ENCODE data around the gene MYBL2. TPM values are rescaled to one million over a fixed set of nuclear protein-coding genes. Genes with fewer than 3 reads are reported as not detected.

Gene MYBL2
- total and polyA plus RNA-seq, 8 donors, result 6.1 to 37.5 (median 19.5) TPM

DNA sequence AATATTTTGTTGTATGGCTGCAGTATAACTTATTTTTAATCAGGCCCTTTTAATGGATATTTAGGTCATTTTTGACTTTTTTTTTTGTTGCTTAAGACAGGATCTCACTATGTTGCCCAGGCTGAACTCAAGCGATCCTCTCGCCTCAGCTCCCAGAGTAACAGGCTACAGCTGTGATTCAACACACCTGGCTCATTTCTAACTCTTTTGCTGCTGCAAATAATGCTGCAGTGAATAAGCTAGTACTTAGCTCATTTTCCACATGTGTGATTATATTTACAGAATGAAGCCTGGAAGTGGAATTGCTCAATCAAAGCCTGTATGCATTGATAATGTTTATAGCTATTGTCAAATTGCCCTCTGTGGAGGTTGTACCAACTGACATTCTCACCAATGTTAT is 58.8 kb downstream of the MYBL2 start:
- intact Hi-C loops (cut with DNase I), result no loop called here
- Histone ChIP-seq H3K36me3 (no peaks in the 10 kb centered on the region), H3K9me3 (no peaks in the 10 kb centered on the region), H3K4me3 (no peak overlapping the region), H3K27me3 (no peaks in the 10 kb centered on the region), H3K4me1 (no peaks in the 10 kb centered on the region), H3K27ac (no peak overlapping the region)
- TF ChIP-seq, protein P1, sequence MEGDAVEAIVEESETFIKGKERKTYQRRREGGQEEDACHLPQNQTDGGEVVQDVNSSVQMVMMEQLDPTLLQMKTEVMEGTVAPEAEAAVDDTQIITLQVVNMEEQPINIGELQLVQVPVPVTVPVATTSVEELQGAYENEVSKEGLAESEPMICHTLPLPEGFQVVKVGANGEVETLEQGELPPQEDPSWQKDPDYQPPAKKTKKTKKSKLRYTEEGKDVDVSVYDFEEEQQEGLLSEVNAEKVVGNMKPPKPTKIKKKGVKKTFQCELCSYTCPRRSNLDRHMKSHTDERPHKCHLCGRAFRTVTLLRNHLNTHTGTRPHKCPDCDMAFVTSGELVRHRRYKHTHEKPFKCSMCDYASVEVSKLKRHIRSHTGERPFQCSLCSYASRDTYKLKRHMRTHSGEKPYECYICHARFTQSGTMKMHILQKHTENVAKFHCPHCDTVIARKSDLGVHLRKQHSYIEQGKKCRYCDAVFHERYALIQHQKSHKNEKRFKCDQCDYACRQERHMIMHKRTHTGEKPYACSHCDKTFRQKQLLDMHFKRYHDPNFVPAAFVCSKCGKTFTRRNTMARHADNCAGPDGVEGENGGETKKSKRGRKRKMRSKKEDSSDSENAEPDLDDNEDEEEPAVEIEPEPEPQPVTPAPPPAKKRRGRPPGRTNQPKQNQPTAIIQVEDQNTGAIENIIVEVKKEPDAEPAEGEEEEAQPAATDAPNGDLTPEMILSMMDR (IDR thresholded peaks at IDR 0.05), result no peak
- ATAC-seq (no peak), DNase-seq (no peak)

DNA sequence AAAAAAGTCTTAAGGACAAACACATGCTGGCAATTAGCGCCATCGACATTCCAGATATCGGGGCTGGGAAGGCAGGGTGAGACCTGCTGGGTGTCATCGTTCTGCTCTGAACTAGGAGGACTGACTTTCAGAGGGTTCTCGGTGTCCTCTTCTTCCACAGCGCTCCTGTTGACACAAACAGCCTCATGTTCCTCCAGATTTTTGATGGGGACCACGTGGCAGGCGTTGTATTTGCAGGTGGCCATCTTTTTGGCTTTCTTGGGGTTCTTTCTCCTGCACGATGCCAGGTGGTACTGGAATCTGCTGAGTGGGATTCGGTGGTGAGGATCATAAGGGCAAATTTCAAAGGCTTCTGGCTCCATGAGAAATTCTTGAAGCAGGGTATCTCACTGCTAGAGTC is 59.4 kb downstream of the MYBL2 start:
- no peaks in the 10 kb centered on the region for H3K9me3 ChIP-seq
- TF ChIP-seq, protein P1 (IDR thresholded peaks at IDR 0.05), result no peak
- no peak overlapping the region for H3K27ac ChIP-seq
- ATAC-seq (no peak), DNase-seq (no peak)
- no peaks in the 10 kb centered on the region for H3K27me3 ChIP-seq
- H3K4me1 ChIP-seq, result no peaks in the 10 kb centered on the region
- intact Hi-C loops (cut with DNase I), result no loop called here
- H3K4me3 ChIP-seq, result no peak overlapping the region
- no peaks in the 10 kb centered on the region for H3K36me3 ChIP-seq

DNA sequence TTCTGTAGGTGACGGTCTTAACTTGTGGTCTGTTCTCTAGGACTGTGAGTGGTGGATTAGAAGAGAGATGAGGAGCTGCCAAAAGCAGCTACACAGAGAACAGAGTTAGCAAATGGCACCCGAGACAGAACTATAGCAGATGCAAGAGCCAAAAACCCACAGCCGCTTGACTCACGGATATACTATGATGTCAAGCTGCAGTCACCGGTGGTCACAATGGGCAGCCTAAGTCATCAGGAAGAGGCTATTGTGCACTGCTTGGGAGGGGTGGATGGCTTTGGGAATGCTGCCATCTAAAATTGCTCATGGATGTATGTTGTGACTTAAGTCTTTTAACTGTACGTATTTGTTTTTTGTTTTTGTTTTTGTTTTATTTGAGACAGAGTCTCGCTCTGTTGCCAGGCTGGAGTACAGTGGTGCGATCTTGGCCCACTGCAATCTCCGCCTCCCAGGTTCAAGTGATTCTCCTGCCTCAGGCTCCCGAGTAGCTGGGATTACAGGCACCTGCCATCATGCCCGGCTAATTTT is 60.0 kb downstream of the MYBL2 start, which contains the start of gene GTSF1L:
GTSF1L (minus strand) TSS at position 192 of the 528 bp plus-strand sequence. CDS start 308 bp downstream, outside the sequence.
- TF ChIP-seq, protein P1 (IDR thresholded peaks at IDR 0.05), result no peak
- intact Hi-C loops (cut with DNase I), result no loop called here
- DNase-seq (no peak), ATAC-seq (no peak)
- Histone ChIP-seq H3K9me3 (no peaks in the 10 kb centered on the region), H3K27me3 (peaks cover 0 to 5% of the 10 kb centered on the region in 2 donors), H3K4me1 (no peaks in the 10 kb centered on the region), H3K4me3 (no peak within 1 kb of the TSS), H3K27ac (no peak within 1 kb of the TSS), H3K36me3 (no peaks in the 10 kb centered on the region)

DNA sequence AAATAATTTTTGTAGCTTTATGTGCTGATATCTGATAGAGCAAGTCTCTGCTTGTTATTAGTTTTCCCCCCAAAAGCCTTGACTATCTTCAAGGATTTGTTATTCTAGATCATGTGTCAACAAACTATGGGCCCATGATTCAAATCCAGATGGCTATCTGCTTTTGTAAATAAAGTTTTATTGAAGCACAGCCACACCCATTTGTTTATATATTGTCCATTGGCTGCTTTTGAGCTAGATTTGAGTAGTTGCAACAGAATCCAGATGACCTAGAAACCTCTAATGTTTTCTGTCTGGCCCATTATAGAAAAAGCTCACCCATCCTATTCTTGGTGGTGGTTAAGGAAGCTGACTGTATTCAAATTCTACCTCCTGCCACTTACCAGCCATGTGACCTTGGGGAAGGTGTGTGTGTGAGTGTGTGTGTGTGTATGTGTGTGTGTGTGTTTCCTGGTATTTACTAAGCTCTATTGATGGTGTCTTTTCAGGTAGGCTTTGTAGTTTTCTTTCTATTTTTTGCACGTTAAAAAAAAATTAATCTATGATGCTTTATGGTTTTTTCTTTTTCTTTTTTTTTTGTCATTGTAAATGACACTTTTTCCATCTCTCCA is 61.2 kb downstream of the MYBL2 start:
- intact Hi-C loops (cut with DNase I), result no loop called here
- ATAC-seq (no peak), DNase-seq (no peak)
- TF ChIP-seq, protein P1 (IDR thresholded peaks at IDR 0.05), result no peak
- H3K36me3 ChIP-seq, result no peaks in the 10 kb centered on the region
- peaks cover 0 to 9% of the 10 kb centered on the region in 2 donors for H3K27me3 ChIP-seq
- no peaks in the 10 kb centered on the region for H3K9me3 ChIP-seq
- no peak overlapping the region for H3K27ac ChIP-seq
- H3K4me3 ChIP-seq, result no peak overlapping the region
- H3K4me1 ChIP-seq, result no peaks in the 10 kb centered on the region

DNA sequence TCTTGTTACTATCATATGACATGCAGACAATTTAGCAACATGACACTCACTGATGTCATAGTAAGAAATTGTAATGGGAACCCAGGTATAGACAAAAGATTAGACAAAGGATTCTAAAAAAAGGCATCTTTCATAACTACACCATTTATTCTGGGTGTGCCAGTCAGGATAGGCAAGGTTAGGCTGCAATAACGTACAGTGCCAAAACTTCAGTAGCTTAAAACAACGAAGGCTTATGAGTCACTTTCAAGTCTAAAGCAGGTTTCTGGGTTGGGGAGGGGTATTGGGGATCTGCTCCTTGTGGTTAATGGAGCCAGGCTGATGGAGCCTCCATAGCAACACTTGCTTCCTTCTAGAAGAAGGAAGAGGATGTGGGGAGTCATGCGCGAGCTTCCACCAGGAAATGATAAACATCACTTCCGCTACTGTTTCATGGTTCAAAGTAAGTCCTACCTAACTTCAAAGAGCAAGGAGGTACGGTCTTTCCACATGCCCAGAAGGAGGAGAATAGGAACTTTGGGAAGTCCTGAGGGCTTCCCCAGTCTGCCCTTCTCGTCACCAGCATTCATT is 61.9 kb downstream of the MYBL2 start:
- Histone ChIP-seq H3K36me3 (no peaks in the 10 kb centered on the region), H3K9me3 (no peaks in the 10 kb centered on the region), H3K27me3 (peaks cover 0 to 13% of the 10 kb centered on the region in 2 donors), H3K4me1 (no peaks in the 10 kb centered on the region), H3K4me3 (no peak overlapping the region), H3K27ac (no peak overlapping the region)
- no peak for DNase-seq
- TF ChIP-seq, protein P1 (IDR thresholded peaks at IDR 0.05), result no peak
- intact Hi-C loops (cut with DNase I), result no loop called here
- ATAC-seq, result no peak

All from left lung (tissue), 10 donors.